NOMO-1 treated with dmso at 0.1 percent for 144 hours (cell line): ENCODE measurements around the gene KARS1.
"Not testable (repeated sequence)": the region's sequence is repeated elsewhere in the genome, so short reads cannot be mapped to it uniquely, and the experiment has no call there.

Experiments used
- DNase-seq: peaks from one replicate; lab custom pipeline; 2025; ENCODE audit not compliant: unreplicated experiment; lab: John Stamatoyannopoulos, UW

KARS1 gene

DNA sequence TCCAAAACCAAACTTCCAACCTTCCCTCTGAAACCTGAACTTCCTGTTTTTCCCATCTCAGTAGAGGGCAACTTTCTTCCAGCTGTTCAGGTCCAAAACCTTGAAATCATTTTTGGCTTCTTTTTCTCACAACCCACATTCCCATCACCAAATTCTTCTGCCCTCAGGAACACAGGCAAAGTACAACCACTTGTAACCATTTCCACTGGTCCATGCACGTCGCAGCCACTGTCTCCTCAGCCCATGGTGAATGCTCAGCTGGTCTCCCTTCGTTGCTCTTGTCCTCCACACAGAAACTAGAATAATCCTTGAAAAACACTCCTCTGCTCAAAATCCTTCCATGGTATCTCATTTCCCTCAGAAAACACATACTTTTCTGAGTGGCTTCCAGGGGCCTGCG is 20.7 kb downstream of the KARS1 start:
- DNase-seq: no peak

DNA sequence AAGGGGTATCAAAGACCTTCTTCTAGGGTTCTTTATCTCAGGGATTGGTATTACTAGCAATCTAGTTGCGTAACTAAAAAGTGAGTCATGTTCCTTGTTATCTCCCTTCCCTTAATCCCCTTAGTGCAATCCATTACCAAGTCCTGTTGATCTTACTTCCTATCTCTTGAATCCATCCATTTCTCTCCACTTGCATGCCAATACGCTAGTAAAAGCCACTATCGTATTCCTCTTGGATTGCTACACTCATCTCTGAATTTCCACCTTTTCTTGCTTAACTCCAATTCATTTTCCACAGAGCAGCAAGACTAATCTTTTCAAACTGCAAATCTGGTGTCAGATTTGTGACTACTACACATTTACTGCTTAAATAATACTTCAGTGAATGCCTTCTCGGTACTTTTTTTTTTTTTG is 22.5 kb downstream of the KARS1 start:
- DNase-seq: no peak

DNA sequence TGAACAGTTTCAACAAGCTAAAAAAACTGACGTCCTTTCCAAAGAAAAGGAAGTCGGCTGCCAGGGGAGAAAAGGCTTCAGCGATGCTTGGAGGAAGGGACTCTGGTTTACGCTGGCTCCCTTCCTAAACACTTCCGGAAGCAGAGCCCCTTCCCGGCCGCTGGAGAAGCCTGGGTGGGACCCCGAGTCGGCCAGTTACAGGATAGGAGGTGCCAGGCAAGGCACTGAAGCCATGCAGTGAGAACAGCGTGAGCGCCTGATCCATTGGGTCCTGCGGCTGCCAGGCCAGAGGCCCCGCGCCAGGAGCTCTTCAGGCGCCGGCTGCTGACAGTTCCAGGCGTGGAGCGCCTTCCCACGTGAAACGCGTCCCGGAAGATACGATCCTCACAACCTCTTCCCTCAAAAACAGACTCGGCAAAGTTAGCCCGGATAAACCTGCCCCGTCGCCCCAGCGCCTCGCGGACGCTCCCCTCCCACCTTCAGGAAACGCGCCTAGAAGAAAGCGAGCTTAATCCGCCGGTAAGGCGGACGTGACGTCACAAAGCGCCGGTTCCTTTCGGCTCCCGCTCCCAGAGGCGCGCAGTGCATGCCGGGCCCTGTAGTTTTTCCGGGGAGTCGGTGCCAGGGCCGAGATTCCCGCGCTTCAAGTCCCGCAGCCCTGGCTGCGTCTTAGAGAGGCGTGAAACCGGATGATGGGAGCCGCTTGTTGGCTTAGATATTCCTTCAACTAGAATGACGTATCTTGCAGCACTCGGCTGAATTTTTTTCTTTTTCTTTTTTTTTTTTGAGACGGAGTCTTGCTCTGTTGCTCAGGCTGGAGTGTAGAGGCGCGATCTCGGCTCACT is 24.5 kb downstream of the KARS1 start, which contains the start of gene ADAT1:
Gene ADAT1, minus strand, starts transcription at position 521 of the 845 bp plus-strand sequence. CDS start 2,482 bp downstream, outside the sequence.
- peak; percentile 98 for DNase-seq

DNA sequence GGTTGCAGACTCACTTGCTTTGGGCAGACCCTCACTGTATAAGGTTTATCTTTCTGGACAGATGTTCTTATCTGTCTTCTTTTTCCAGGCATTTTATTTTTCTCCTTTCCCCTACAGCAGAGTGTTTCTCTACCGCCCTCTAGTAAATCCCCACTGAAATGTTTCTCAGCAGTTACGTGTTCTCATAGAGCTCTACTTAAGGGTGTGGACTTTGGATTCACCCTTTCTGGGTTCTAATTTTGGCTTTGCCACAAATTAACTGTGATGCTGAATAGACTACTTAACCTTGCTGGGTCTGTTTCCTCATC is 26.3 kb downstream of the KARS1 start:
- DNase-seq: no peak

DNA sequence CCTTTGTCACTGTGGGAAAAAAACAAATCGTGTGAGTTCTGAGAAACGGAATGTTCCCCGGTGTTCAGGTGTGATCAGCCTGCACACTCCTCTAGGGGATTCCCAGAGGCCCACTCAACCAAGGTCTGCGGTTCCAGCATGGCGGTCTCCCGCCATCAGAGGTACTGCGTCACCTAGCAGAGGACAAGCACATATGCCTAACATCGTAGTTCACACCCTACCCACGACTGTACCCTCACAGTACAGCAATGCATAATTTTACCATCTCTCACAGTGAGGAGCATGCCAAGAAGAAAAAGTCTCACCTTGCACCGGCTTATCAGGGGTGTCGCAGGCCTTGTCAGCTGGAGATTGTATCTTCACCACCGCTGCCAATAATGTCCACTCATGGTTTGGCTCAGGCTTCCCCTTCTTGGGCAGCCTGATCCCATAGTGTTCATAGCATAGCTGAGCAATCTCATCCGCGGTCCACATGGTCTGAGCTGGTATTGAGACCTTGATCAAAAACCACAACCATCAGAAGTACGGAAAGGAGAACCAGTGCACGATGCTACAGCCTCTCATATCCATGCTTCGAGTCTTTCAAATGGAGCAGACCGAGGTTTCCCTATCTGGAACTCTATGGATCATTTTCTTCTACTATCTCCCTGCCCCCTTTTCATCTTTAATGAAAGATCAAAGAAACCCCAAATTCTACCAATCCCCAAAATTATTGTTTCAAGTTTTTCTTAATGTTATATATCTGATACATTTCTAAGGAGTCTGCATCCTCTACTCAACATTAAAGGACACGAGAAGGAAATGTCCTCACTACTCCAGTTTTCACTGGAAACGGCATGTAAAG is 26.9 kb downstream of the KARS1 start:
- no peak for DNase-seq

DNA sequence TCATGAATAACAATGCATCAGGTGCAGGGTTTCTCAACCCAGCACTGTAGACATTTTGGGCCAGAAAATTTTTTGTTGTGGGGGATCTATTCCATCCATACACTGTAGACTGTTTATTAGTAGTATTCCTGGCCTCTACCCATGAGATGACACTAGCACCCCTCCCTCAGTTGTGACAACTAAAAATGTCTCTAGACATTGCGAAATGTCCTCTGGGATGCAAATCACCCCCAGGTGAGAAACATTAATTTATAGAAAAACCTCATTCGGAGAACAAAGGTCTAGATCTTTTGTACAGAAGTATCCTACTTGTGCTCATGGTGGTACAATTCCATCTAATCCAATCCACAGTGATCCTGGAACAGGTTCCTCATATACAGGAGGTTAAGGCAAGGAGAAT is 28.7 kb downstream of the KARS1 start:
- no peak for DNase-seq

DNA sequence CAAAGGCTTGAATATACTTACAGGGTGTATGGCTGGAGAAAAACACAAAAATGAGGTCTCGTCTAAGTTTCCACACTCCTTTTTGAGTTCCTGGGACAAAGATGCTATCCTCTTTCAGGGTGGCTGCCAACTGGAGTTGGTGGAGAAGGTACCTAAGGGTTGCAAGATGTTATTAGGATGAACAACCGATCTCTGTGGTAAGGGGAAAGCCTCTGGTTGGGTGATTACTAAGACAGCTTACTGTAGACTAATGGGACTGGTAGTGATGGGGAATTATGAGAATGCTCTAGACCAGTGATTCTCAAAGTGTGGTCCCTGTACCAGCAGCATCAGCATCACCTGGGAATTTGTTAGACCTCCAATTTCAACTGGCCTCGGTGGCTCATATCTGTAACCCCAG is 30.3 kb downstream of the KARS1 start:
- no peak for DNase-seq

DNA sequence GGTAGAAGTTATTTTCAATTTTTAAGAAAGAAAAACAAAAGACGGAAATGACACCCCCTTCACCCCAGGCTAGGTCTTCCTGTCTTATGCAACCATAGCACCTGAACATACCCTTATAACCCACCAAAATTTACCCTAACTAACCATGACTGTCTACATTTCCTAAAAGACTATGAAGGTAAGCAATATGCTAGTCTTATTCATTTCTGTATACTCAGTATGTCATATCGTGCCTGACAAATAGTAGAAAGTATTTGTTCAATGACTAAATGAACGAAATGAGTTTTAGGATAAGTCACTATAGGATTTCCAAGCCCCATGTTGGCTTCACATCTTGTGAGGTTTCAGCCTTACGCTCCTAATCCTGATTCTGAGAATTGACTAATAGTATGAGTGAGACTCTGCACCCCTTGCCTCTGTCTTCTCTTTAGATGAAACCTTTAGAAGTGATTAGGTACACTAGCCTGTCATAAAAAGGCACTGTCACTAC is 30.9 kb downstream of the KARS1 start:
- no peak for DNase-seq

DNA sequence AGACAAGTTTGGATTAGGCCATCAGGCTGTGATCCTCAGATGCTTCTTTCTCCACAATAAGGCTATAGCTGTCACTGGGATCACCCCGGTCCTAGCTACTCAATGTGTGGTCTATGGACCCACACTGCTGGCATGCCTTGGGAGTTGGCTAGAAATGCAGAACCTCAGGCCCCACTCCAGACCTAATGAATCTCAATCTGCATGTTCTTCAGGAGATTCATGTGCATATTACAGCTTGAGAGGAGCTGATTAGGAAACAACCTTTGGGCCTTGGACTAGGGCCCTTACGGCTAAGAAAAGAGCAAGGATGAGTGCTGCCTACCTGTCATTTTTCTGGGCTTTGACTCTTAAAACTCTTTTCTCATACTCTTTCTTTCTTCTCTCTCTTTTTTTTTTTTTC is 31.8 kb downstream of the KARS1 start:
- no peak for DNase-seq

DNA sequence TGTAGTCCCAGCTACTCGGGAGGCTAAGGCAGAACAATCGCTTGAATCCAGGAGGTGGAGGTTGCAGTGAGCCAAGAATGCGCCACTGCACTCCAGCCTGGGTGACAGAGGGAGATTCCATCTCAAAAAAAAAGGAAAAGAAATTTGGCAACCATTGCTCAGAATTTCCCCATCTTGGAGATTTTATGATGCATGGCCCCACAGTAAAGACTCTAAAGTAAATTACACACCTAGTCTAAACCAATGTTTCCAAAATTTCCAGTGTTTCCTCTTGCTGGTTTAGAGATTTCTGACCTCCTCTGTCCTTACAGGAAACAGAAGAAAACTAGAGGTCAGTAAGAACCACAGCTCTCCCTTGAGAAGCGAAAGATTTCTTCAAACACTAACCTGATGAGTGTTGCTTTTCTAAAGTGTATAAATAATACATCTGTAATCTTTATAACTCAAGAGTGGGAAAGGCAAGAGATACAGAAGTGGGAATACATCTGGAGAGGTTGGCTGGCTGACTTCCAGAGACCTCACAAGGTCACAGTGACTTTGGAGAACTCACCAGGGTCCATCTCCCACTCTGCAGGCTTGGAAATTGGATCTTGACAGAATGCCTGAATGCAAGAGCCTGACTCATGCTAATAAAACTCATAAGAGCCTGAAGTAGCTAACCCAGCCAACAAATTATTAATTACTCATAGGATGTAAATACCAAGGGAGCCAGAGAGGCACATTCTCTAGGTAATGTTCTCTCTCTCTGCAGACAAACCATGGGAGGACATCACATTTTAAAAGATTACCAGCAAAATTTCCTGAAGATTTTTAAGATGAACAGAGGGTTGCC is 33.2 kb downstream of the KARS1 start:
- no peak for DNase-seq

DNA sequence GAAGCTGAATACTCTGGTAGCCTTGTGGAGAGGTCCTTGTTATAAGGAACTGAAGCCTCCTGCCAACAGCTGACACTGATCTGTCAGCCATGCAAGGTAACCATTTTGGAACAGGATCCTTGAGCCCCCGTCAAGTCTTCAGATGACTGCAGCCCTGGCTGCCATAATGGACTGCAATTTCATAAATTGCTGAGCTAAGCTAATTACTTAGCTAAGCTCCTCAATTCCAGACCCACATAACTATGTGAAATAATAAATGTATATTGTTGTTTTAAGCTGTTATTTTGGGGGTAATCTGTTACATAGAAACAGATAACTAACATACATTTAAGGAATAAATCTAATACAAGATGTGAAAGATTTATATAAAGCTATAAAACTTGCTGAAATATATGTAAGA is 41.0 kb downstream of the KARS1 start:
- no peak for DNase-seq

DNA sequence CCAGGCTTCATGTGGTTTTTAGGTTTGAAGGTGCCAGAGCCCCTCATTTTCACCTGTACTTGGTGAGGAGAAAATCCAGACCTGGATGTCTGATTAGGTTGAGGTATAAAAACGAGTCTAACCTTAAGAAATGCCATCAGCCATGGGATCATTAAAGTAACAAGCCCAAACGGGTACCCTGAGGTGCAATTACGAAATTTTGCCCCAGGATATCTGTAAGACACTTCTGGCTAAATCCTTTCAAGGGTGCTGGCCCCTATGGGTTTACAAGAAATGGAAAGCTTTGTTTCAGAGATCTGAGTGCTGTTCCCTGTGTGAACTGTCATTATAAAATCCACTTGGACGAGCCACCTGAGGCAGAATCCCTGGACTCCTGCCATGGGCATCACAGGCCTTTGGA is 44.2 kb downstream of the KARS1 start:
- no peak for DNase-seq

DNA sequence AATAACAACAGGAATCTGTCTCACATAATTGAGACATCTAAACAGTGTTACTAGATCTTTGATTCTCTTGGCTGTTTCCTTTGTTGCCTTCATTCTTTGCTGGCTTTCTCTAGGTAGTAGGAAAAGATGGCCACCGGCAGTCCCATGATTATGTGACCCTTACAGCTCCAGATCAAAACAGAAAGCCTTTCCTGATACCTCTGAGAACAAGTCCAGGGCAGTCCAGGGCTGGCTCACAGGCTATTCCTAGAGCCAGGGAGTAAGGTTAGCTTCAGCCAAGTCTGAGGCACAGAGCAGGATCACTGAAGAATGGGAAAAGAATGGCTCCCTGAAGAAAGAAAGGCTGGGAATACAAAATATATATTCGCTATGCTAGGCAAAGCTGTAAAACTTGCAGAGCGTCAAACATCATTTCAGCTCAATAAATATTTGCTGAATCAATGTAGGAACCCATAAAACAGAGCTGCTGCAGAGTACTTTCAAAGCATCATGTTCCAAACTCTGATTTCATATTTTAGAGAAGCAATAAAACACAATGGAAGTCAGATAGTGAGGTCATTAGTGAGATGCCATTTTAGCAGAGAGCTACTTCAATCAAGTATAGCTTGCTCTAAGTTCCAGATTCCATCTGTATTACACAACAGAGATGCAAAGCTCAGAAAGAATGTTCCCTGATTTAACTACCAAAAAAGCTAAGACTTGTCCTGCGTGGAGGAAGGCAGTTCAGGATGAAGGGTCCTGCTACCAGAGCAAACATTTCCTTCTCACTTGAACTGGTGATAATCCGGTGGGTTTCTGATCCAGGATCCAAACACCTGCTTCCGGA is 47.8 kb downstream of the KARS1 start:
- DNase-seq: no peak

DNA sequence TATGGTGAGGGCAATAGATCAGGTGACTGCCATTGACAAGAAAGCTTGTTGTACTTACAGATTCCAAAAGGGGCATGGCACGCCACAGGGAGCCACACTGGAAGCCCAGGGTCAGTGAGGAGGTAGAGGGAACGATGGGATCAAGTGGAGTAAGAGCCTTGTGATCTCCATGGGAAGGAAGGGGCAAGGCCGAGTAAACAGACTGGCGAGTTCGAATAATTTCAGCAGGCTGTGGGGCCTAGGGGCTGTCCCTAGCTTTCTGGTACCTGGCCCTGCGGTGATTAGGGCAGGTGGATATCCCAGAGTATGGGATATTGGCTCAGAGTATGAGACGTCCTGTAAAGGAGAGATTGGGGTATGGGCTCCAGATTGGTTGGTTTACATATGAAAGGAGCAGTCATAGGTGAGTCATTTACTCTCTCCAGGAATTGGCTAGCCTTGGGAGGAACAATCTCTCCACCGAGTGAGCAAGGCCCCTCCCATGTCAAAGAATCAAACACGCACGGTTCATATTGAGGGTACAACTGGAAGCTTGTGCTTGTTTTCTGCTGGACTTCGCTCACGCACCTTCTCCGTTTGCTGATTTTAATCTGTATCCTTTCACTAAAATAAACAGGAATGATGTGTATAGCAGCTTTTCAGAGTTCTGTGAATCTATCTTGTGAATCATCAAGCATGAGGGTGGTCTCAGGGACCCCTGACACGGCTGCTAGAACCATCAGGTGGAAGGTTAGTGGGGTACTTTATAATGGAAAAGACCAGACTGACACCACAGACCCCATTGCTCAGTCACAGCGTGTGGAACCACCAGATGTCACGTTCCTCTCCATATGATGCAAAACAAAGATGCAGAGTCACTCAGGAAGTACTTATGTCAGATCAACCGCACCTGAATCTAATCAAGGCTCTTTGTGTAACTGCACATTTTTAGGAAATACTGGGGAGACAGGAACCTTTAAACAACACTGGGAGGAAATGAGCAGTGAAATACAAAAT is 53.3 kb downstream of the KARS1 start:
- peak; percentile 54 for DNase-seq

DNA sequence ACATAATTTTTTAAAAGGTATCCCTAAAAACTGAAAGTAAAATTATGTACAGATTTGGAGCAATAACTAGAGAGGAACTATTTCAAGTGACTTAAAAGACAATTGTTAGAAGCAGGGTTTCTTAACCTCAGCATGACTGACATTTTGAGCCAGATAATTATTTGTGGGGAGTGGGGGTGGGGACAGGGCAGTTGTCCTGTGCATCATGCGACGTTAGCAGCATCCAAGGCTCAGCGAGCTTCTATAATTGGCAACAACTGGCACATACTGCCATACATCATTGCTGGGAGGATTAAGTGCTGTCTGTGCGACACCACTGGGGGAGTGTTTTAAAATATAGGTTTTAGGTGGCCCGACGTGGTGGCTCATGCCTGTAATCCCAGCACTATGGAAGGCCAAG is 54.2 kb downstream of the KARS1 start:
- DNase-seq: no peak

DNA sequence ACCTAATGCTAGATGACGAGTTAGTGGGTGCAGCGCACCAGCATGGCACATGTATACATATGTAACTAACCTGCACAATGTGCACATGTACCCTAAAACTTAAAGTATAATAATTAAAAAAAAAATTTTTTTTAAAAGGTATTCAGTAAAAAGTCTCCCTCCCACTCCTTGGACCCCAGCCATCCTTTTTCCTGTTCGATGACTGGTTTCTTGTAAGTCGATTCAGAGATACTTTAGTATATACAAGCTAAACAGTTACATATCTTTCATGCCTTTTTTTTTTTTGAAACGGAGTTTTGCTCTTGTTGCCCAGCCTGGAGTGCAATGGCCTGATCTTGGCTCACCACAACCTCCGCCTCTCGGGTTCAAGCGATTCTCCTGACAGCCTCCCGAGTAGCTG is 55.5 kb downstream of the KARS1 start:
- DNase-seq: not testable (repeated sequence)

DNA sequence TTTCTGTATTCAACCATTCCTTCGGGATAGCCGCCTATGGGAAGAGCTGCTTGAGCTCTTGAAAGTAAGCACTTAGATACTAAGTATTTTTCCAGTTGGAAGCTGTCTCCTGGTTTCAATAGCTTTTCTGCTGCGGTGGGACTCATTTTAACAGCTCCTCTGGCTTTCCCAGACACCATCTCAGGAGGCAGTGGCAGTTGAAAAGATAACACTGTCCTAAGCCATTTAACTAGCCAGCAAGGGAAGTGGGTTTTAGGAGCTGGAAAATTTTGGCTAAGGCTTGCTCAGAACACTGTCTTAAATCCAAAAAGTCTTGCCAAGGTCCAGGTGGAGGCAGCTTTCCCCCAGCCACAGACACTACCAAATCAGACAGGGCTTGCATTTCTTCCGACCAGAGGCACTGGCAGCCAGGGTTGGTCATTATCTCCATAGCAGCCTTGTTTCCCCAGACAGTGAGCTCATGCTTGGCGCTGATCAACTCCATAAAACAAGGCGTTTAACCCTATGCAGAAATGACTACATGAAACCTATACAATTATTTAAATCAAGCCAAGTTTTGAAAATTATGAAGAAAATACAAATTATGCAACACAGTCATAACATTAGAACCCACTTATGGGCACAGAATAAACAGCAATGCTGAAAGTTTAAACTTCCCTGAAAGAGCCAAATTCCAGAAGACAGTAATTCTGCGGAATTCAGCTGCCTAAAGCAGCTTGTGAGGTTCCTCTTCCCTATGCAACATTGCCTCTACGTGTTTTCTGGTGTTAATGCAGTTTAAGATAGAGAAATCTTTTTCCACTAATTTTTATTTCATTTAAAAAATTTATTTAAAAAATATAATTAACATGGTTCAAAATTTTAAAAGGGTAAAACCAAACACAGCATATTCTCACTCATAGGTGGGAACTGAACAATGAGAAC is 56.3 kb downstream of the KARS1 start:
- no peak for DNase-seq

DNA sequence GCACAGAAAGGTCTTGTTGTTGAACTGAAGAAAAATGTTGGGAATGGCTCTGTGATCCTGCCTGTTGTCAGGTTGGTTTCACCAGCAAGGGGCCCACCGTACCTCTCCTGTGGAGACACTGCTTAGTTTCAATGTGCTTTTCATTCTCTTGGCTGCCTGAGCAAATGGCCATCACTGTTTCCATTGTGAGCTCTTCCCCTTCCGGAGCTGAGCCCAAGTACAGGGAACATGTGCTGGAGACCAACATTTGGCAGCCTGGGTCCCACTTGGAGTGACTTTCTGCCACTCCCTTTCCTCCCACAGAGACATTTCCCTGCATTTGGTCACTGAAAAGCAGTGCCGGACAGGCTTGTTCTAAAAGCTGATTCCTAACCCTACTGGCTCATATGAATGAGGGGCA is 58.2 kb downstream of the KARS1 start:
- no peak for DNase-seq
